Esophagus muscularis mucosa (tissue), 4 donors: Measurements from ENCODE around the gene TXNIP. TPM values are rescaled to one million over a fixed set of nuclear protein-coding genes. Genes with fewer than 3 reads are reported as not detected.
A peak's percentile ranks its signal among the peaks of the same experiment; 100 is the strongest.

Experiments
- DNase-seq: peaks from one replicate; pipeline ENCODE4 v3.0.0-alpha.2; 2017; ENCODE audit errors: extremely low spot score
- H3K27ac ChIP-seq, 4 donors: fragments of 200-600 bp; sonication (generic); replicated peaks in 1 of 4; 1 replicate in 3 of 4; 2 replicates in 1 of 4; pipeline ENCODE4 v1.5.1; 2016 to 2019; ENCODE audit warnings: mild to moderate bottlenecking in 1 of 4
- H3K27me3 ChIP-seq, 4 donors: fragments of 200-600 bp; sonication (generic); one replicate each; pipeline versions ENCODE4 v1.5.1 to v1.6.0; 2016 to 2019
- H3K36me3 ChIP-seq, 4 donors: fragments of 200-600 bp; sonication (generic); one replicate each; pipeline ENCODE4 v1.5.1; 2016 to 2019
- H3K4me1 ChIP-seq, 4 donors: fragments of 200-600 bp; sonication (generic); one replicate each; pipeline ENCODE4 v1.5.1; 2016 to 2019
- H3K4me3 ChIP-seq, 4 donors: fragments of 200-600 bp; sonication (generic); 1 replicate in 2 of 4; 2 replicates in 2 of 4; pipeline ENCODE4 v1.5.1; 2016 to 2019; ENCODE audit warnings: mild to moderate bottlenecking in 4 of 4, moderate library complexity in 1 of 4
- H3K9me3 ChIP-seq, 4 donors: fragments of 200-600 bp; sonication (generic); 1 replicate in 3 of 4; 2 replicates in 1 of 4; pipeline ENCODE4 v1.5.1; 2016 to 2019
- CTCF ChIP-seq, 3 experiments: fragments of 200-600 bp in 2 of 3; fragments of 450-650 bp in 1 of 3; sonication (generic) in 2 of 3; IDR thresholded peaks; one replicate each; pipeline ENCODE4 v1.5.1; 2017 to 2019; ENCODE audit warnings: antibody characterized with exemption in 3 of 3, mild to moderate bottlenecking in 2 of 3, moderate library complexity in 1 of 3
- EP300 ChIP-seq: sonication (generic); formaldehyde crosslinking; IDR thresholded peaks from one replicate; pipeline ENCODE4 v1.6.1; 2017; ENCODE audit warnings: antibody characterized with exemption
- POLR2A ChIP-seq: fragments of 450-650 bp; IDR thresholded peaks from one replicate; pipeline ENCODE4 v1.6.1; 2017; ENCODE audit warnings: antibody characterized with exemption, moderate library complexity, mild to moderate bottlenecking, low read depth
- POLR2AphosphoS5 ChIP-seq, 2 donors: sonication (generic); formaldehyde crosslinking; IDR thresholded peaks; one replicate each; pipeline ENCODE4 v1.6.1; 2017; ENCODE audit warnings: antibody characterized with exemption in 2 of 2
- WGBS: methylation state at CpG from one replicate; pipeline ENCODE4 v1.1.5; 2018; 5-methylcytosine and 5-hydroxymethylcytosine counted together
- intact Hi-C: fragments of 100-400 bp; cut with DNase I; formaldehyde crosslinking; loops from one replicate; pipeline ENCODE4 v1.15.1; 2023
- total RNA-seq, 4 donors: library from RNA; depleted of rRNA; stranded (reverse); fragments of >200 nt; gene quantifications; one replicate each; pipeline versions ENCODE4 v1.1.0 to v1.2.1, GENCODE V29; 2016

The TXNIP gene
- total RNA-seq, 4 donors from 2014 or later, result 1,186 to 4,171 (median 2,482) TPM

DNA sequence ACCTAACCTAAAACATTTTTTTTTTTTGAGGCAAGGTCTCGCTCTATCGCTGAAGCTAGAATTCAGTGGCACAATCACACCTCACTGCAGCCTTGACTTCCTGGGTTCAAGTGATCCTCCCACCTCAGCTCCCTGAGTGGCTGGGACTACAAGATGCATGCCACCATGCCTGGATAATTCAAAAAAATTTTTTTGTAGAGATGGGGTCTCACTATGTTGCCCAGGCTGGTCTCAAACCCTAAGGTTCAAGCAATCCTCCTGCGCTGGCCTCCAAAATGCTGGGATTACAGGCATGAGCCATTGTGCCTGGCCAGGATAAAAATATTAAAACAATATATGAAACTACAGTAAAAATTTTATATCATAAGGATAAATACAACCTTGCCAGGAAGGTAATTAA lies 43.5 kb downstream of the TXNIP start:
- Histone ChIP-seq H3K4me1 (peaks cover 39 to 81% (median 72%) of the 10 kb centered on the region in 4 donors), H3K27me3 (no peaks in the 10 kb centered on the region), H3K4me3 (no peak overlapping the region), H3K36me3 (peaks cover 0 to 5% (median 2%) of the 10 kb centered on the region in 4 donors), H3K27ac (peak overlapping the region in 2 of 4 donors; percentile 52 to 98), H3K9me3 (no peaks in the 10 kb centered on the region)
- TF ChIP-seq CTCF (IDR thresholded peaks at IDR 0.05) (no peak), POLR2A (no peak), EP300 (no peak), POLR2AphosphoS5 (IDR thresholded peaks at IDR 0.05) (no peak)
- intact Hi-C loops, result no loop called here
- 98% methylated on average over 3 of the region's 3 CpGs for WGBS
- no peak for DNase-seq

- Histone ChIP-seq H3K27me3 (no peaks in the 10 kb centered on the region), H3K4me1 (peaks cover 39 to 86% (median 67%) of the 10 kb centered on the region in 4 donors), H3K36me3 (peaks cover 0 to 19% (median 12%) of the 10 kb centered on the region in 4 donors), H3K27ac (no peak overlapping the region), H3K9me3 (no peaks in the 10 kb centered on the region), H3K4me3 (no peak overlapping the region)
- no peak for TF ChIP-seq CTCF (IDR thresholded peaks at IDR 0.05)
- TF ChIP-seq EP300, result no peak
- no peak for TF ChIP-seq POLR2A
- no peak for TF ChIP-seq POLR2AphosphoS5 (IDR thresholded peaks at IDR 0.05)
- 83% methylated on average over 1 of the region's 1 CpG for WGBS
- no peak for DNase-seq
- intact Hi-C loops, result no loop called here
Observed at GRCh38 chr1:145951526-145951925, 44.9 kb downstream of the TXNIP start.

- Histone ChIP-seq H3K27ac (peak overlapping the region in 1 of 4 donors; percentile 47), H3K4me3 (no peak overlapping the region), H3K27me3 (no peaks in the 10 kb centered on the region), H3K36me3 (peaks cover 0 to 34% (median 23%) of the 10 kb centered on the region in 4 donors), H3K9me3 (no peaks in the 10 kb centered on the region), H3K4me1 (peaks cover 21 to 63% (median 44%) of the 10 kb centered on the region in 4 donors)
- TF ChIP-seq POLR2AphosphoS5 (IDR thresholded peaks at IDR 0.05), result peak; percentile 43 to 58
- peak; percentile 42 for TF ChIP-seq EP300
- no peak for TF ChIP-seq POLR2A
- TF ChIP-seq CTCF (IDR thresholded peaks at IDR 0.05), result no peak
- WGBS, result 95% methylated on average over 4 of the region's 4 CpGs
- no peak for DNase-seq
- intact Hi-C loops, result no loop called here
Observed at GRCh38 chr1:145949219-145949618, 47.2 kb downstream of the TXNIP start.

DNA sequence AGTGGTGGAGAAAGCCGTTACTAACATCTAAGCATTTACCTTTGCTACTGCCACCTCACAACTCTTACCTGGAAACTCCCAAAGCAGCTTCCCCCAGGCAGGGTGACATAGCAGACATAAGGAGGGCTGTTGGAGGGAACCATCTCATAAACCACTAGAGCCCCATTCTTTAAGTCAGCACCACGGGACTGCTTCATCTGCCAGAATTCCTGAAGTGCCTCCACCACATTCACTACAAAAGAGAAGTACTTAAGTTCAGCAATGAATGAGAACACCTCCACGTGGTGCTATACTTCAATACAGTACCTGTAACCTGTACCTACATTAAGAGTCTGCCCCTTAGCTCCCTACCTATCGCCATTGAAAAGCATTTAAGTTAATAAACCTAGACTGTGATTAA lies 48.8 kb downstream of the TXNIP start:
- Histone ChIP-seq H3K4me3 (no peak overlapping the region), H3K27me3 (no peaks in the 10 kb centered on the region), H3K9me3 (no peaks in the 10 kb centered on the region), H3K27ac (no peak overlapping the region), H3K4me1 (peaks cover 16 to 52% (median 32%) of the 10 kb centered on the region in 4 donors), H3K36me3 (peaks cover 2 to 50% (median 31%) of the 10 kb centered on the region in 4 donors)
- DNase-seq, result no peak
- TF ChIP-seq POLR2A, result no peak
- intact Hi-C loops, result no loop called here
- 78% methylated on average over 4 of the region's 4 CpGs for WGBS

DNA sequence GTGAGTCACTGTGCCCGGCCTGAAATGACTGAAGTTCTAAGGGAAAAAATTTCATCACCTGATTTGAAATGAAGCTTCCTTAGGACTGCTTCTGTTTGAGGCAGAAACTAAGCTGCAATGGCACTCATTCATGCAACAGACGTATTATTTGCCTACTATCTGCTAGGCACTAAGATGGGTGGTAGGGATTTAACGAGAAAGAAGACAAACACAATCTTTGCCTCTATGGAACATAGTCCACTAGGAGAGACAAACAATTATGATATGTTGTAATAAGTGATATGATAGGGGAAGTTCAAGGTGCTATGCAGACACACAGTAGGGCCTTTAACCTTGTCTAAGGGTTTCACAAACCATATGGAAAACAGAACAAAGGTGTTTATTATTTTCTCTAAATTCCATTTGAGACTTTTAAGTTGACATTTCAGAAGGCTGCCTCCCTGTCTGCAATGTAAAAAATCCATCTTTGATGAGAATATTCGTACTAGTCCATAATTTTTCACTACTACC lies 49.8 kb downstream of the TXNIP start:
- H3K27me3 ChIP-seq, result no peaks in the 10 kb centered on the region
- no peak for DNase-seq
- peaks cover 12 to 45% (median 30%) of the 10 kb centered on the region in 4 donors for H3K4me1 ChIP-seq
- WGBS, result 91% methylated on average over 4 of the region's 4 CpGs
- no peak overlapping the region for H3K27ac ChIP-seq
- TF ChIP-seq POLR2A, result no peak
- TF ChIP-seq POLR2AphosphoS5 (IDR thresholded peaks at IDR 0.05), result no peak
- no peak for TF ChIP-seq EP300
- TF ChIP-seq CTCF (IDR thresholded peaks at IDR 0.05), result no peak
- intact Hi-C loops, result no loop called here
- no peak overlapping the region for H3K4me3 ChIP-seq
- H3K36me3 ChIP-seq, result peaks cover 11 to 57% (median 41%) of the 10 kb centered on the region in 4 donors
- no peaks in the 10 kb centered on the region for H3K9me3 ChIP-seq
